Activated T-cell treated with anti-CD3 and anti-CD28 coated beads, Interleukin-2, amount 50 U/mL, for 4 hours (primary cell): ENCODE measurements around the gene AFM. TPM values are rescaled to one million over a fixed set of nuclear protein-coding genes. Genes with fewer than 3 reads are reported as not detected.

Experiments used
- ATAC-seq, 2 donors: fragments of 200-7000 bp; cut with Tn5 transposase; one replicate each; pipeline ENCODE4 v1.10.0; 2021
- DNase-seq: peaks from one replicate; pipeline ENCODE4 v3.0.0-alpha.2; 2020
- H3K27me3 Mint-ChIP-seq: one replicate; pipeline ENCODE4 v1.8.0; 2021; ENCODE audit warnings: low read depth, mixed read lengths
- H3K36me3 Mint-ChIP-seq: one replicate; pipeline ENCODE4 v1.8.0; 2022; ENCODE audit warnings: mixed read lengths; ENCODE audit not compliant: insufficient read depth
- H3K4me1 Mint-ChIP-seq: one replicate; pipeline ENCODE4 v1.8.0; 2021; ENCODE audit warnings: low read depth, mixed read lengths
- H3K4me3 Mint-ChIP-seq: one replicate; pipeline ENCODE4 v1.8.0; 2021; ENCODE audit warnings: mild to moderate bottlenecking, moderate library complexity, mixed read lengths
- H3K9me3 Mint-ChIP-seq: one replicate; pipeline ENCODE4 v1.8.0; 2021; ENCODE audit warnings: mixed read lengths
- total RNA-seq, 3 donors: library from RNA; stranded (reverse); gene quantifications; one replicate each; pipeline ENCODE4 v1.2.1, GENCODE V29; 2021

The AFM gene
- total RNA-seq, 3 donors from 2014 or later = not detected

DNA sequence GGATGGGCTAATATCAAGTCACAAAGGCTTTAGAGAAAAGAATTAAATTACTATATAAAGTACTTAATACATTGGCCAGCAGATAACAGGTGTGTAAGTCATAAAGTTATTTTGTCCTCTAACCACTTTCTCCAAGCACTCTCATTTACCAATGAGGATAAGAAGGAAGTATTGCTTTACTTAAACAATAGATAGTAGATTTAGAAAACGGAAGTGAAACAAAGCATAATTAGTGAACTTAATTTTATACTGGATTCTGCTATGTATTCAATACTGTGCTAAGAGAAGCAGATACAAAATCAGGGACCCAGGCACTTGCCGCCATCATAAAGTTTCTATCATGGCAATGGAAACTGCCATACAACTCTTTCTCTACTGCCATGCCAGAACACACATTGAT lies 24.0 kb downstream of the AFM start:
- no peaks in the 10 kb centered on the region for H3K36me3 Mint-ChIP-seq
- H3K4me1 Mint-ChIP-seq = no peaks in the 10 kb centered on the region
- DNase-seq (no peak), ATAC-seq (no peak)
- H3K4me3 Mint-ChIP-seq = no peak overlapping the region
- no peaks in the 10 kb centered on the region for H3K9me3 Mint-ChIP-seq
- H3K27me3 Mint-ChIP-seq = no peaks in the 10 kb centered on the region

DNA sequence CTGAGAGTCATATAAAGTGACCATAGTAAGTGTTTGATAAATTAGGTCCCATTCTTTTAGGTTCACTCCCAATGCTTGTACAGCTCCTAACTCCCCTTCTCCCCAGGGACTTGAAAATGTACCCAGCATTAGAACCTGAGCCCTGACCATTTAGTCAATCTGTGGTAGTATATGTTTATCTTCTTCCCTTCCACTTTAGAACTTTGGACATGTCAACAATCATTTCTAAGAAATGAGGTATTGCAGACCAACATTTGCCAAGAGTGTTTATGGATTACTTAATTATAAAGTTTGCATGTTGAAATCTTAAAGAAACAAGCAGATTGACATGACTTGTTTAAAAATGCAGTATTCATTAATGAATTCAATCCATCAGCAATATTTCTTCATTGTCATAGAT lies 26.0 kb downstream of the AFM start:
- H3K4me1 Mint-ChIP-seq = no peaks in the 10 kb centered on the region
- DNase-seq = no peak
- no peak overlapping the region for H3K4me3 Mint-ChIP-seq
- no peaks in the 10 kb centered on the region for H3K36me3 Mint-ChIP-seq
- H3K9me3 Mint-ChIP-seq = no peaks in the 10 kb centered on the region
- ATAC-seq = no peak
- H3K27me3 Mint-ChIP-seq = no peaks in the 10 kb centered on the region

GRCh38 chr4:73508651-73509050 lies 27.1 kb downstream of the AFM start:
- H3K4me1 Mint-ChIP-seq = no peaks in the 10 kb centered on the region
- H3K4me3 Mint-ChIP-seq = no peak overlapping the region
- no peak for DNase-seq
- no peaks in the 10 kb centered on the region for H3K27me3 Mint-ChIP-seq
- no peaks in the 10 kb centered on the region for H3K9me3 Mint-ChIP-seq
- H3K36me3 Mint-ChIP-seq = no peaks in the 10 kb centered on the region
- no peak for ATAC-seq

DNA sequence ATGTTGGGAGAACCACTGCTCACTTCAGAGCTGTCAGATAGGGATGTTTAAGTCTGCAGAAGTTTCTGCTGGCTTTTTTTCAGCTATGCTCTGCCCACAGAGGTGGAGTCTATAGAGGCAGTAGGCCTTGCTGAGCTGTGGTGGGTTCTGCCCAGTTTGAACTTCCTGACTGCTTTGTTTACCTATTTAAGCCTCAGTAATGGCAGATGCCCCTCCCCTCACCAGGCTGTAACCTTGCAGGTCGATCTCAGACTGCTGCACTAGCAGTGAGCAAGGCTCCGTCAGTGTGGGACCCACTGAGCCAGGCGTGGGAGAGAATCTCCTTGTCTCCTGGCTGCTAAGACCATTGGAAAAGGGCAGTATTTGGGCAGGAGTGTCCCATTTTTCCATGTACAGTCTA lies 36.8 kb downstream of the AFM start:
- H3K27me3 Mint-ChIP-seq = peaks cover 3% of the 10 kb centered on the region
- no peaks in the 10 kb centered on the region for H3K36me3 Mint-ChIP-seq
- H3K9me3 Mint-ChIP-seq = no peaks in the 10 kb centered on the region

GRCh38 chr4:73520821-73521220 lies 39.3 kb downstream of the AFM start:
- H3K36me3 Mint-ChIP-seq = no peaks in the 10 kb centered on the region
- peaks cover under 1% of the 10 kb centered on the region for H3K27me3 Mint-ChIP-seq
- DNase-seq = no peak
- no peak for ATAC-seq
- no peak overlapping the region for H3K4me3 Mint-ChIP-seq
- H3K9me3 Mint-ChIP-seq = no peaks in the 10 kb centered on the region
- H3K4me1 Mint-ChIP-seq = no peaks in the 10 kb centered on the region

More for the DNA sequence above, 36.8 kb downstream of the AFM start:
- DNase-seq = no peak
- Mint-ChIP-seq H3K4me1 (no peaks in the 10 kb centered on the region), H3K4me3 (no peak overlapping the region)
- no peak for ATAC-seq

DNA sequence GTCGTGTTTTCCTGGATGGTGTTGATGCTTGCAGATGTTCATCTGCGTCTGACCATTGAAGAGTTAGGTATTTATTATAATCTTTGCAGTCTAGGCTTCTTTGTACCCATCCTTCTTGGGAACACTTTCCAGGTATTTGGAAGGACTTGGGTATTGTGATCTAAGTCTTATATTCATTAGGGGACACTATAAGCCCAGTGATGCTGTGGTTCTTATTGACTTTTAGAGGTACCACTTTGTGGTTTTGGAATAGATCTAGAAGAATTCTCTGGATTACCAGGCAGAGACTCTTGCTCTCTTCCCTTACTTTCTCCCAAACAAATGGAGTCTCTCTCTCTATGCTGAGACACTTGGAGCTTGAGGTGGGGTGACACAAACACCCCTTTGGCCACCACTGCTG lies 41.6 kb downstream of the AFM start:
- Mint-ChIP-seq H3K27me3 (no peaks in the 10 kb centered on the region), H3K4me3 (no peak overlapping the region), H3K9me3 (no peaks in the 10 kb centered on the region), H3K36me3 (no peaks in the 10 kb centered on the region), H3K4me1 (no peaks in the 10 kb centered on the region)
- no peak for ATAC-seq
- DNase-seq = no peak

GRCh38 chr4:73525611-73526010 lies 44.1 kb downstream of the AFM start:
- H3K4me3 Mint-ChIP-seq = no peak overlapping the region
- H3K36me3 Mint-ChIP-seq = no peaks in the 10 kb centered on the region
- DNase-seq (no peak), ATAC-seq (no peak)
- H3K4me1 Mint-ChIP-seq = no peaks in the 10 kb centered on the region
- H3K9me3 Mint-ChIP-seq = no peaks in the 10 kb centered on the region
- no peaks in the 10 kb centered on the region for H3K27me3 Mint-ChIP-seq

DNA sequence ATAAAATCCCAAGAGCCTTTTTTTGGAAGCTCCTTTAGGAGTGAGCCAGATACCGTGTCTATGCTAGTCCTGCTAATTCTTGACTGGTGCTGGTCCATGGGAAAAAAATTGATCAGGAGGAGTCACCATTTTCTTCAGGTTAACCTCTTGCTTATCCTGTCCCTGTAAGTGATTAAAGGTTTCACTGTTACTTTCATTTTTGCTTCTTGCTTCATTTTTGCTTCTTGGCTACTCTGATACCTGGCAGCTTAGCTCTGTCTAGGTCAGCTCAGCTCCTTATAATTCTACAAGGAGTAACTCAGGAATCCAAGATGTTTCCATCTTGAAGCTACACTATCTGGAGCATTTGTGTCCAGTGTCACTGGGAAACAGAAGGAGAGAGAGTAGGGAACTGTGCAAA lies 45.7 kb downstream of the AFM start:
- H3K4me1 Mint-ChIP-seq = no peaks in the 10 kb centered on the region
- no peaks in the 10 kb centered on the region for H3K36me3 Mint-ChIP-seq
- ATAC-seq = no peak
- no peak for DNase-seq
- H3K9me3 Mint-ChIP-seq = no peaks in the 10 kb centered on the region
- H3K4me3 Mint-ChIP-seq = no peak overlapping the region
- H3K27me3 Mint-ChIP-seq = no peaks in the 10 kb centered on the region

GRCh38 chr4:73528171-73528570 lies 46.6 kb downstream of the AFM start:
- H3K4me1 Mint-ChIP-seq = no peaks in the 10 kb centered on the region
- no peak for ATAC-seq
- DNase-seq = no peak
- H3K36me3 Mint-ChIP-seq = no peaks in the 10 kb centered on the region
- no peaks in the 10 kb centered on the region for H3K9me3 Mint-ChIP-seq
- peaks cover 2% of the 10 kb centered on the region for H3K27me3 Mint-ChIP-seq
- no peak overlapping the region for H3K4me3 Mint-ChIP-seq

DNA sequence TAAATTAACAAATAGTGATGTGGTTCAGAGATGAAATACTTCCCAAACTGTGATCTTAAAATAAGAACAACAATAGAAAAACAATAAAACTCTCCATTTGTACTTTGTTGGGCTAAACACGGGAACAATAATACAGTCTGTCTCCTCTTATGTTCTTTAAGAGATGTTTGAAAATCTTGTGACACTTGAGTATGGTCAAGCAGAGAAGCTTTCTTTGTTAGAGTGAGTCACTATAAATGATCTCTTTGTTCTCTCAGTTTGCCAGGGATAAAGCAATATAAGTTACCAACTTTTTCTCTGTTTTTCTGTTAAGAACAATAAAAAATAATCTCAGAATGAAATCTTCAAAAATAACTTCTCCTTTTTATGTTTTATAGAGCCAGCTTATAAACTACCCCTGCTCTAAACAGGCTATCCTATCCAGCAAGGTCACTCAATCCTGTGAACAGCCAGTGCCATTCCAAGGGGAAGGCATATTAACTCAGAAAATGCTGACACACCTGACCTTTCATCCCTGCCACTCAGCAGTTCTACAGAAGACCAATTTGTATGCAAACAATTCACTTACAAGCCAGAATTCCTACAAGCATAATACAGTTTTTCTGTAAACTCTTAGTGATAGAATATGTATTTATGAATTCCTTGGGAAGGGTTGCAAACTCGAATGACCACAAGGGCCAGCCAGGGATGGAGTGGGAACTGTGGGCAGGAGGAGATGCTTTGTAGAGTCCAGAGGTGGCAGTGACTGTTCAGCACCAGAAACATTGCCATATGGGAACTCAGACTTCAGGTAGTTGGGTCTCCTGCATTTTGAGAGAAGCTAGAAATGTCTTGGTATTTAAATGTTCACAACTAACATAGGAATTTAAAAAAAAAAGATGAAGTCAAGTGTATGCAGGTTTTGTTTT lies 52.2 kb downstream of the AFM start:
- H3K4me1 Mint-ChIP-seq = no peaks in the 10 kb centered on the region

DNA sequence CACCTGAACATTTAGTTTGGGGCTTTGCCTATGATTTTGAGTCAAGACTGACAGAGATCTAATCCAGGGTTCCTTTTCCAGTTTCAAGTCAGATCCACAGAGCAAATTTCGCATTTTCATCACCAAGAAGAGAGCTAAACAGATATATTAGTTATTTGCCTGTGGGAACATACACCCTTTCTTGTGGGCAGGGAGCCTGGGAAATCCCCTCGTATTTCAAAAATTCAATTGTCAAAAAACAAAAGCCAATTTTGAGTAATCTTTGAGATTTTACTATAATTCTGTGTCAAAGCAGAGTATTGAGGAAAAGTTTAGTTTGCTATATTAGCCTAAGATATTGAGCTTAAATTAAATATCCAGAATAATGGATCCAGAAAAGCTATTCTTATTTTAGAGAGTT lies 56.6 kb downstream of the AFM start:
- H3K27me3 Mint-ChIP-seq = peaks cover 4% of the 10 kb centered on the region
- no peaks in the 10 kb centered on the region for H3K9me3 Mint-ChIP-seq
- no peaks in the 10 kb centered on the region for H3K4me1 Mint-ChIP-seq
- H3K4me3 Mint-ChIP-seq = no peak overlapping the region
- ATAC-seq = no peak
- no peaks in the 10 kb centered on the region for H3K36me3 Mint-ChIP-seq
- DNase-seq = no peak

More for the DNA sequence above, 52.2 kb downstream of the AFM start:
- Mint-ChIP-seq H3K4me3 (no peak overlapping the region), H3K27me3 (peaks cover 6% of the 10 kb centered on the region), H3K9me3 (no peaks in the 10 kb centered on the region), H3K36me3 (no peaks in the 10 kb centered on the region)
- ATAC-seq (no peak), DNase-seq (no peak)

DNA sequence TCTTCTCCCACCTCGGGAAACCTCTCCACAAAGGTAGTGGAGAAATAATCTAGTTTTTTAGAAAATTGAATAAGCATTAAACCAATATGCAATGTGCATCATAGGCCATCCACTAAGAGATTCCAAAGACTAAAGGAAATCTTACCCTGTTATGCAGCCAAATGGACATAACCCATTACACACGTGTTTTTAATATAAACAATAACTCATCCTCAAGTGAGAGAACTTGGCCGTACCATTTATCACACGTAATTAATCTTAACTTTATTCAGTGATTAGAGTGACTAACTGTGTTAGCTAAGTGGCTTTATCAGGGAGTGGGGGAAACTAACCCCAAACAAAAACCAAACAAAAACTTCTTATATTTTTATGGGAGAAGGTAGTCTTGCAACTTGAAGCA lies 57.8 kb downstream of the AFM start:
- H3K4me3 Mint-ChIP-seq = no peak overlapping the region
- no peak for ATAC-seq
- no peaks in the 10 kb centered on the region for H3K9me3 Mint-ChIP-seq
- no peak for DNase-seq
- H3K27me3 Mint-ChIP-seq = peaks cover 4% of the 10 kb centered on the region
- no peaks in the 10 kb centered on the region for H3K4me1 Mint-ChIP-seq
- no peaks in the 10 kb centered on the region for H3K36me3 Mint-ChIP-seq

DNA sequence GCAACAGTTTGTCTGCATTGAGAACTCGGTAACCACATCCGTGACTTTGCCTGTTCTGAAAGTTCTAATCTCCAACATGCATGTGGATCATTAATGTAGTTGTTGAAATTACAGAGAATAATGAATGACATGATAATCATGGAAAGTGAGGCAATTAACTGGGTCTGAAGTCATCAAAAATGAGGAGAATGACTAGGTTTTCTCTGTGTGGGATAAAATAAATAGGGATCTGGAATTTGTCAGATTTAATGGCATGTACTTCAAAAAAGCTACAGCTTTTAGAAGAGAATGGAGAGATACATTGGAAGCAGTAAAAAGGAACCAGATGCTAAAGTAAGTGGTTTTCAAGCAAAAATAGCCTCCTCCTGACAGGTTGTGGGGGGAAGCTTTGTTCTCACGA lies 59.3 kb downstream of the AFM start:
- no peak for ATAC-seq
- H3K36me3 Mint-ChIP-seq = no peaks in the 10 kb centered on the region
- H3K4me1 Mint-ChIP-seq = no peaks in the 10 kb centered on the region
- H3K9me3 Mint-ChIP-seq = no peaks in the 10 kb centered on the region
- H3K27me3 Mint-ChIP-seq = peaks cover 4% of the 10 kb centered on the region
- no peak overlapping the region for H3K4me3 Mint-ChIP-seq
- no peak for DNase-seq

GRCh38 chr4:73541251-73541650 lies 59.7 kb downstream of the AFM start:
- H3K4me3 Mint-ChIP-seq = no peak overlapping the region
- DNase-seq = no peak
- no peaks in the 10 kb centered on the region for H3K9me3 Mint-ChIP-seq
- ATAC-seq = no peak
- no peaks in the 10 kb centered on the region for H3K36me3 Mint-ChIP-seq
- H3K27me3 Mint-ChIP-seq = no peaks in the 10 kb centered on the region
- no peaks in the 10 kb centered on the region for H3K4me1 Mint-ChIP-seq

DNA sequence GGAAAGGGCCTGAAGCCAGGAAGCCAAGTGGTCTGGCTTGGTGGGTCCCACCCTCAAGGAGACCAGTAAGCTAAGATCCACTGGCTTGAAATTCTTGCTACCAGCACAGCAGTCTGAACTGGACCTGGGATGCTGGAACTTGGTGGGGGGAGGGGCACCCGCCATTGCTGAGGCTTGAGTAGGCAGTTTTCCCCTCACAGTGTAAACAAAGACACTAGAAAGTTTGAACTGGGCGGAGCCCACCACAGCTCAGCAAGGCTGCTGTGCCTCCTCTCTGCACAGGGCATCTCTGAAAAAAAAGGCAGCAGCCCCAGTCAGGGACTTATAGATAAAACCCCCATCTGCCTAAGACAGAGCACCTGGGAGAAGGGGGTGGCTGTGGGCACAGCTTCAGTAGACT lies 63.1 kb downstream of the AFM start:
- H3K36me3 Mint-ChIP-seq = no peaks in the 10 kb centered on the region
- H3K4me1 Mint-ChIP-seq = no peaks in the 10 kb centered on the region
- ATAC-seq (no peak), DNase-seq (no peak)
- no peak overlapping the region for H3K4me3 Mint-ChIP-seq
- no peaks in the 10 kb centered on the region for H3K27me3 Mint-ChIP-seq
- no peaks in the 10 kb centered on the region for H3K9me3 Mint-ChIP-seq
